Measurements from ENCODE around the gene XPR1.

GRCh38 chr1:180926164-180926981, 294.6 kb downstream of the XPR1 start:
- no peak for TF ChIP-seq CTCF (IDR thresholded peaks at IDR 0.05)
- TF ChIP-seq EP300 (IDR thresholded peaks at IDR 0.05): no peak
